Vagina (tissue), 2 donors: ENCODE measurements around the gene CYP19A1.

Source experiments
- CTCF ChIP-seq, 3 experiments: fragments of 450-650 bp in 2 of 3; fragments of 200-600 bp in 1 of 3; sonication (generic) in 1 of 3; IDR thresholded peaks; one replicate each; pipeline ENCODE4 v1.5.1; 2017 to 2019; ENCODE audit warnings: antibody characterized with exemption in 3 of 3, mild to moderate bottlenecking in 2 of 3, moderate library complexity in 2 of 3
- POLR2A ChIP-seq, 2 donors: fragments of 450-650 bp; IDR thresholded peaks; one replicate each; pipeline ENCODE4 v1.6.1; 2017; ENCODE audit warnings: antibody characterized with exemption in 2 of 2, mild to moderate bottlenecking in 2 of 2, moderate library complexity in 2 of 2

- TF ChIP-seq CTCF (IDR thresholded peaks at IDR 0.05): no peak
- no peak for TF ChIP-seq POLR2A (IDR thresholded peaks at IDR 0.05)
These were observed 48.1 kb upstream of the CYP19A1 start for GRCh38 chr15:51386486-51386885.
